Trophoblast cell (in vitro differentiated cells and primary cell): ENCODE results near the gene KREMEN1. TPM values are rescaled to one million over a fixed set of nuclear protein-coding genes. Genes with fewer than 3 reads are reported as not detected.

Source experiments
- DNase-seq, 2 donors: peaks; one replicate each; pipeline ENCODE4 v3.0.0-alpha.2; 2016
- H2AFZ ChIP-seq: 2 replicates; pipeline ENCODE4 v1.6.1; 2013; ENCODE audit warnings: low read length, moderate library complexity, mild to moderate bottlenecking; ENCODE audit not compliant: insufficient read depth, poor library complexity
- H2AK5ac ChIP-seq: 2 replicates; pipeline ENCODE4 v1.6.1; 2013; ENCODE audit warnings: mild to moderate bottlenecking, low read length
- H2BK120ac ChIP-seq: 2 replicates; pipeline ENCODE4 v1.6.1; 2013; ENCODE audit warnings: low read length, mild to moderate bottlenecking, moderate library complexity; ENCODE audit not compliant: insufficient read depth, poor library complexity
- H2BK12ac ChIP-seq: 2 replicates; pipeline ENCODE4 v1.6.1; 2013; ENCODE audit warnings: mild to moderate bottlenecking, low read length, moderate library complexity
- H2BK5ac ChIP-seq: 2 replicates; pipeline ENCODE4 v1.6.1; 2013; ENCODE audit warnings: low read length, low read depth, moderate library complexity, mild to moderate bottlenecking; ENCODE audit not compliant: poor library complexity
- H3K14ac ChIP-seq: 2 replicates; pipeline ENCODE4 v1.6.1; 2013; ENCODE audit warnings: mild to moderate bottlenecking, low read length
- H3K18ac ChIP-seq: 2 replicates; pipeline ENCODE4 v1.6.1; 2013; ENCODE audit warnings: mild to moderate bottlenecking, low read length
- H3K23ac ChIP-seq: 2 replicates; pipeline ENCODE4 v1.6.1; 2013; ENCODE audit warnings: low read length
- H3K27ac ChIP-seq: 2 replicates; pipeline ENCODE4 v1.5.1; 2013; ENCODE audit warnings: low read depth, mild to moderate bottlenecking, inconsistent platforms, low read length, moderate library complexity
- H3K27me3 ChIP-seq: 2 replicates; pipeline ENCODE4 v1.6.1; 2013; ENCODE audit warnings: inconsistent platforms, mild to moderate bottlenecking, low read length, moderate library complexity; ENCODE audit not compliant: insufficient read depth
- H3K36me3 ChIP-seq, 2 experiments: 1 replicate in 1 of 2; 2 replicates in 1 of 2; pipeline ENCODE4 v1.6.1; 2013; ENCODE audit warnings: low read length in 2 of 2, mild to moderate bottlenecking in 2 of 2, moderate library complexity in 1 of 2; ENCODE audit not compliant: insufficient read depth in 2 of 2, control insufficient read depth in 1 of 2
- H3K4ac ChIP-seq: 2 replicates; pipeline ENCODE4 v1.6.1; 2013; ENCODE audit warnings: low read depth, mild to moderate bottlenecking, low read length, moderate library complexity
- H3K4me1 ChIP-seq, 2 experiments: 1 replicate in 1 of 2; 2 replicates in 1 of 2; pipeline ENCODE4 v1.6.1; 2013; ENCODE audit warnings: low read length in 2 of 2, mild to moderate bottlenecking in 2 of 2, moderate library complexity in 1 of 2; ENCODE audit not compliant: insufficient read depth in 2 of 2, control insufficient read depth in 1 of 2
- H3K4me2 ChIP-seq: 2 replicates; pipeline ENCODE4 v1.6.1; 2013; ENCODE audit warnings: inconsistent platforms, mild to moderate bottlenecking, low read length, moderate library complexity
- H3K4me3 ChIP-seq: 2 replicates; pipeline ENCODE4 v1.5.1; 2013; ENCODE audit warnings: mild to moderate bottlenecking, low read depth, low read length, inconsistent platforms
- H3K79me1 ChIP-seq: one replicate; pipeline ENCODE4 v1.6.1; 2013; ENCODE audit warnings: low read length
- H3K79me2 ChIP-seq: 2 replicates; pipeline ENCODE4 v1.6.1; 2013; ENCODE audit warnings: low read length, mild to moderate bottlenecking; ENCODE audit not compliant: control insufficient read depth, insufficient read depth, poor library complexity
- H3K9ac ChIP-seq: 2 replicates; pipeline ENCODE4 v1.6.1; 2013; ENCODE audit warnings: mild to moderate bottlenecking, low read length
- H3K9me3 ChIP-seq: 2 replicates; pipeline ENCODE4 v1.6.1; 2013; ENCODE audit warnings: low read depth, mild to moderate bottlenecking, control low read depth, inconsistent platforms, low read length; ENCODE audit not compliant: insufficient read depth
- H4K12ac ChIP-seq: 2 replicates; pipeline ENCODE4 v1.6.1; 2013; ENCODE audit warnings: low read depth, mild to moderate bottlenecking, low read length, moderate library complexity
- H4K8ac ChIP-seq: 2 replicates; pipeline ENCODE4 v1.6.1; 2013; ENCODE audit warnings: low read depth, mild to moderate bottlenecking, low read length, moderate library complexity
- H4K91ac ChIP-seq: one replicate; pipeline ENCODE4 v1.6.1; 2013; ENCODE audit warnings: low read depth, mild to moderate bottlenecking, low read length, moderate library complexity
- WGBS: extraction: QIAGEN DNeasy Blood & Tissue Kit; methylation state at CpG from one replicate; pipeline ENCODE4 v1.1.7; 2013; ENCODE audit warnings: missing lambda C conversion rate; ENCODE audit not compliant: insufficient read length, insufficient coverage; ENCODE audit errors: extremely low coverage; 5-methylcytosine and 5-hydroxymethylcytosine counted together
- polyA plus RNA-seq: library from polyadenylated mRNA; stranded (reverse); fragments of 200-250 nt; gene quantifications from 2 replicates; pipeline ENCODE4 v1.2.3, GENCODE V29; 2013

Gene KREMEN1, protein sequence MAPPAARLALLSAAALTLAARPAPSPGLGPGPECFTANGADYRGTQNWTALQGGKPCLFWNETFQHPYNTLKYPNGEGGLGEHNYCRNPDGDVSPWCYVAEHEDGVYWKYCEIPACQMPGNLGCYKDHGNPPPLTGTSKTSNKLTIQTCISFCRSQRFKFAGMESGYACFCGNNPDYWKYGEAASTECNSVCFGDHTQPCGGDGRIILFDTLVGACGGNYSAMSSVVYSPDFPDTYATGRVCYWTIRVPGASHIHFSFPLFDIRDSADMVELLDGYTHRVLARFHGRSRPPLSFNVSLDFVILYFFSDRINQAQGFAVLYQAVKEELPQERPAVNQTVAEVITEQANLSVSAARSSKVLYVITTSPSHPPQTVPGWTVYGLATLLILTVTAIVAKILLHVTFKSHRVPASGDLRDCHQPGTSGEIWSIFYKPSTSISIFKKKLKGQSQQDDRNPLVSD
- 23.3 and 23.7 TPM in 2 replicates for polyA plus RNA-seq

DNA sequence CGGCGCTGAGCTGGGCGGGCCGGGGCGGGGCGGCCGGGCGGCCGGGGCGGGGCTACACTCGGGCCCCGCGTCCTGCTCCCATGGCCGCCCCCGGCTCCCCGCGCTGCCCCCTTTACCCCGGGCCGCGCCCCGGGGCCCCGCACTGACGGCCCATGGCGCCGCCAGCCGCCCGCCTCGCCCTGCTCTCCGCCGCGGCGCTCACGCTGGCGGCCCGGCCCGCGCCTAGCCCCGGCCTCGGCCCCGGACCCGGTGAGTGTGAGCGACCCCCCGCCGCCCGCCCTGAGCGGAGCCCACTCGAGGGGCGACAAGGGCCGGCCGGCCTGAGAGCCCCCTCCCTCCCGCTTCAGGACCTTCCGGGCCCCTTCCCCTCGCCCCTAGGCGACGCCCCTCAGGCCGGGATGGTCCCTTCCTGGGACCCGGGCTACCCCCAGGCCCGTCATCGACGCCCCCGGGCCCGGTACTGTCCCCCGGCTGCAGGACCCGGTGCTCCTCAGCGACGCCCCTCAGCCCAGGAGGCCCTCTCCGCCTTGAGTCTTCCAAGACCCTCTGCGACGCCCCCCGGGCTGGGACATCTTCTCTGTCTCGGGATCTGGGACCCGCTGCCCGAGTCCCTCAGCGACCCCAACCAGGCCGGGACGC is at the start of gene KREMEN1:
Gene KREMEN1, plus strand, starts transcription at position 57 of the 639 bp plus-strand sequence. Its CDS starts 96 bp downstream, at position 153.
- Histone ChIP-seq H3K18ac (peak within 1 kb of the TSS; percentile 4), H2BK12ac (no peak within 1 kb of the TSS), H3K79me2 (no peaks in the 10 kb centered on the region), H3K4me3 (peak within 1 kb of the TSS; percentile 68), H3K14ac (peak within 1 kb of the TSS; percentile 23), H4K8ac (peak within 1 kb of the TSS; percentile 52), H3K36me3 (no peaks in the 10 kb centered on the region), H2BK120ac (peak within 1 kb of the TSS; percentile 34), H3K79me1 (peaks cover 4% of the 10 kb centered on the region), H3K23ac (no peak within 1 kb of the TSS), H3K4me2 (peak within 1 kb of the TSS; percentile 86), H2AFZ (peak within 1 kb of the TSS; percentile 43), H4K91ac (peak within 1 kb of the TSS; percentile 10), H3K4me1 (peaks cover 3 to 18% of the 10 kb centered on the region in 2 experiments), H3K4ac (no peak within 1 kb of the TSS), H2AK5ac (no peak within 1 kb of the TSS), H3K27ac (no peak within 1 kb of the TSS), H3K9me3 (peaks cover 3% of the 10 kb centered on the region), H2BK5ac (no peak within 1 kb of the TSS), H4K12ac (no peak within 1 kb of the TSS), H3K27me3 (peaks cover 7% of the 10 kb centered on the region), H3K9ac (peak within 1 kb of the TSS; percentile 53)
- WGBS: no CpG with 5 or more reads among the region's 76 CpGs
- DNase-seq: no peak

DNA sequence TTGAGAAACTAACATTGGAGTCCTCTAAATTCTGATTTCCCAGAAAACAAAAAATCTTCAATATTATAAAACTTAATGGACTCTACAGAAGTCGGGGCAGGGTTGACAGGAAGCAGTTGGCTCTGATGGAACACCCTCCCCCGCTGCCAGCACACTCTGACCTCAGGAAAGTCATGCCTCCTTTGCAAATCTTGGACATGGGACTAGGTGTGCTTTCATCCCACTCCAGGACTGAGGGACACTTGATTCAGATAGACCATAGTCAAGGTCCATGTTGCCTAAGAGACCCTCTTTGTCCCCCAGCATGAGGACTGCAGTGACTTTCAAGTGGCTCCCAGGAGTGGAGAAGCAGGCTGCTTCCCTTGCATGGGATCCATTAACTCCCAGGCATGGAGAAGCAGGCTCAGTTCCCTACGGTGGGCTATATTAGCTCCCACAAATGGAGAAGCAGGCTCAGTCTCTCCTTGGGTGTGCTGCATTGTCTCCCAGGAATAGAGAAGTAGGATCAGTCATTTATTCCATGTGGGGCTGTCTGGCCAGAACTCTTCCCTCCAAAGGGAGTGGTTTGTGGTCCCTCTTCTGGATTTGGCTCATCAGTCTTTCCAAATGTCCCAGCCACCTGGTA is 49.6 kb upstream of the KREMEN1 start:
- Histone ChIP-seq H2AFZ (no peak overlapping the region), H4K8ac (no peak overlapping the region), H2AK5ac (no peak overlapping the region), H3K14ac (no peak overlapping the region), H3K23ac (no peak overlapping the region), H2BK120ac (no peak overlapping the region), H4K12ac (no peak overlapping the region), H3K9me3 (no peaks in the 10 kb centered on the region), H3K27me3 (no peaks in the 10 kb centered on the region), H3K4me2 (no peak overlapping the region), H2BK5ac (no peak overlapping the region), H3K4me1 (peaks cover 0 to 7% of the 10 kb centered on the region in 2 experiments), H3K4me3 (no peak overlapping the region), H3K4ac (no peak overlapping the region), H3K79me1 (no peaks in the 10 kb centered on the region), H4K91ac (no peak overlapping the region), H3K79me2 (no peaks in the 10 kb centered on the region), H3K36me3 (peaks cover 0 to 3% of the 10 kb centered on the region in 2 experiments), H2BK12ac (no peak overlapping the region), H3K18ac (peak overlapping the region; percentile 28), H3K9ac (no peak overlapping the region), H3K27ac (no peak overlapping the region)
- DNase-seq: no peak
- WGBS: no CpG with 5 or more reads among the region's 3 CpGs

DNA sequence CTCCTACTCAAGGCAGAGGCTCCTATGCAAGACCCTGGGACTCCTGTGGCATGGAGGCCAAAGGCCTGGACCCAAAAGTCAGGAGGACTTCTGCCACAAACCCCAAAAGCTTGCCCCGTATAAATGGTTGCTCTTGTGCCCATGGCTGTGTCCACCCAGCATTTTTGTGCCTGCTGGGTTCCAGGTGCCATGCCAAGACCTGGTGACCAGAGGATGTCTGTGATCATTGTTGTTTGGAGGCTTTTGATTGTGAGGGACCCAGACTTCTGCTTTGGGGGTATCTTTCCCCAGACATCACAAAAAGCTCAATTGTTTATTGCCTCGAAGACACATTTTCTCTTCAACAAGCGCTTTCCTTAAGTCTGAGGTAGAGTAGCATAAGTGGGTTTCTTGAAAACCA is 46.3 kb upstream of the KREMEN1 start:
- Histone ChIP-seq H4K8ac (no peak overlapping the region), H3K79me2 (no peaks in the 10 kb centered on the region), H3K27ac (no peak overlapping the region), H3K4ac (no peak overlapping the region), H3K23ac (no peak overlapping the region), H2AFZ (no peak overlapping the region), H2BK12ac (no peak overlapping the region), H2BK120ac (no peak overlapping the region), H3K14ac (no peak overlapping the region), H3K36me3 (peaks cover 0 to 3% of the 10 kb centered on the region in 2 experiments), H3K4me3 (no peak overlapping the region), H3K9me3 (no peaks in the 10 kb centered on the region), H3K9ac (no peak overlapping the region), H3K79me1 (peaks cover 11% of the 10 kb centered on the region), H3K4me1 (peaks cover 7 to 19% of the 10 kb centered on the region in 2 experiments), H4K12ac (no peak overlapping the region), H3K27me3 (no peaks in the 10 kb centered on the region), H4K91ac (no peak overlapping the region), H3K4me2 (no peak overlapping the region), H3K18ac (no peak overlapping the region), H2BK5ac (no peak overlapping the region), H2AK5ac (no peak overlapping the region)
- no CpG with 5 or more reads among the region's 3 CpGs for WGBS
- no peak for DNase-seq

DNA sequence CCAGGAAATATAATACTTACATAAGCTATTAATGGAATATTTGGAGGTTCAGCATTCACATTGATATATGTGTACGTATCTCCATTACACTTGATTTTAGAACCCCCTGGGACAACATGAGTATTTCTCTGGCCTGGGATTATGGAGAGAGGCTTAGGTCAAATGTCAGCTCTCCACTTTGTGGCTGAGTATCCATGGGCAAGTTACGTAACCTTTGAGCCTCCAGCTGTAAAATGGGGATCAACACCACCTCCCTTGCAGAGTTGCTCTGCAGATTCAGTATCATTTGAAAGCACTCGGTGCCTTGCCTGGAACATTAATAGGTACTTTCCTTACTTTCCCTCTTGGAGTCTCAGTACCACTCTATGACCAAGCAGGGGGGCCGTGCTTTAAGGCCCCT is 44.4 kb upstream of the KREMEN1 start:
- Histone ChIP-seq H2BK12ac (no peak overlapping the region), H4K91ac (peak overlapping the region; percentile 3), H3K9me3 (no peaks in the 10 kb centered on the region), H3K4ac (no peak overlapping the region), H3K23ac (no peak overlapping the region), H2AK5ac (peak overlapping the region; percentile 28), H3K79me2 (peaks cover 4% of the 10 kb centered on the region), H2AFZ (no peak overlapping the region), H2BK120ac (no peak overlapping the region), H3K9ac (no peak overlapping the region), H2BK5ac (no peak overlapping the region), H3K4me1 (peaks cover 20 to 28% of the 10 kb centered on the region in 2 experiments), H4K12ac (no peak overlapping the region), H3K27ac (no peak overlapping the region), H3K27me3 (no peaks in the 10 kb centered on the region), H3K36me3 (peaks cover 0 to 3% of the 10 kb centered on the region in 2 experiments), H3K4me2 (no peak overlapping the region), H3K14ac (no peak overlapping the region), H3K4me3 (no peak overlapping the region), H3K79me1 (peaks cover 26% of the 10 kb centered on the region), H3K18ac (no peak overlapping the region), H4K8ac (no peak overlapping the region)
- no CpG with 5 or more reads among the region's 4 CpGs for WGBS
- DNase-seq: no peak
